ENCODE data around the gene LAMP2.
"Not testable (repeated sequence)": the region's sequence is repeated elsewhere in the genome, so short reads cannot be mapped to it uniquely, and the experiment has no call there.

Gene LAMP2

DNA sequence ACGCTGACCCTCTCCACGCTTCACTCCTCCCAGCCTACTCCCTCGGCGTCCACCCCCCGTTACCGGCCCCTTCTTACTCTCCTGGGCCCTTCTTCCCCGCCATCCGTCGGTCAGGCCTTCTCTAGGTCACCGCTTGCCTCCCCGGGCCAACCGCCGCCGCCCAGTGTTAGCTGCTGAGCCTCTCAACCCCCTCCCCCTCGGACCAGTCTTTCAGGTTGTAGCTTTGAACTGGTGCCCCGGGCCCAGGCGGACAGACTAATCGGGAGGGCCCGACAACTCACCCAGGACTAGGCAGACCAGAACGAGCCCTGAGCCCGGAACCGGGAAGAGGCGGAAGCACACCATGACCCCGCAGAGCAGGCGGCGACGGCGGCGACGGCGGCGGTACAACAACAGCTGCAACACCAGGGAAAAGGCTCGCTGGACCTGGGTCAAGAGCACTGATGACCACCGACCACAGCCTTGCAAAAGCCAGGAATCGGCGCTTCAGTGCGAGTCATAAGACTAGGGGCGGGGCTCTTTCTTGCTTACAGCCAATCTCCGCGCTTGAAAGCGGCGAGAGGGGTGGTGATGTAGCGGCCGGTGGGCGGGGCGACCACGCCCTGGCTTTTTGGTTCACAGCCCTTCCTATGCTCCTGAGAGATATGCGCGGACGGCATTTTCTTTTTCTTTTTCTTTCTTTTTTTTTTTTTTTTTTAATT, at the start of gene LAMP2:
TSS of gene LAMP2 (minus strand) at position 472 of the 701 bp plus-strand sequence. CDS start at position 345, 127 bp downstream.
- peak; percentile 91 for DNase-seq (ENCODE audit: low read depth)

- DNase-seq (ENCODE audit: low read depth) = peak; percentile 86
Measured at GRCh38 chrX:120517936-120518335, 48.8 kb upstream of the LAMP2 start.

DNA sequence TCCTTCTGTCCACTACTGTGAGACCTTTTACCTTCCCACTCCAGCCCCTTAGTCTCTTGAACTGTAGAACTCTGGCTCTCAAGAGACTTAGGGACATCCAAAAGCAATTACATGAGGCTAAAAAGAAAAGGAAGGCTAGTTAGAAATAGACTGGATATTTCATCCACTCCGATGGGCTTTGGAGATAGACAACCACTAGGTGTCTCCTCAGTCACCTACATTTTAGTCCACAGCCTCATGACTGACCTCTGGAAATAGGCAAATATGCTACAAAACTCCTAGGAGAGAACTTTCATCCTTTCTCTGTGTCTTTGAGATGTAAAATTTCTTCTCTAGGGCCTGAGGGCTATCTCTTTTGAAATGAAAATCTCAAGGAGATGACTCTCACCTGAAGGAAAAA, 45.1 kb upstream of the LAMP2 start:
- DNase-seq (ENCODE audit: low read depth) = no peak

- DNase-seq (ENCODE audit: low read depth) = no peak
Measured at GRCh38 chrX:120512627-120513026, 43.5 kb upstream of the LAMP2 start.

DNA sequence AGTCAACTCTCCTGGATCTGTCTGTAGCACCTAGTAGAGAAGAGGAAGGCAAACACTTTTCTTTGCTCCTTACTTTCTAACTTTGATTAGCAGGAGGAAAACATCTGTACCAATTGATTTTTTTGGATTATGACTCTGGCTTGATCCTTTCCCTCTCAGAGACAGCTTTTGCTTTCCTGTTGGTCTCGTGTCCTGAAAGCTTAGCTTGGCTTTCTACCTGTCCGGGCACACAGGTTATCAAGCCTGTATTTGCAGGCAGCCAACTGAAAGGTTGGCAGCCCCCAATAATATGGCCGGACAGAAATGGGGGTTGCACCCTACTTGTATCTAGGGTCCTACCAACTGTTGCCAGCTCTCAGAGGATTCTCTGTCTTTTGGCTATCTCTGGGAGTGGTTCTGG, 43.1 kb upstream of the LAMP2 start:
- DNase-seq (ENCODE audit: low read depth) = no peak

DNA sequence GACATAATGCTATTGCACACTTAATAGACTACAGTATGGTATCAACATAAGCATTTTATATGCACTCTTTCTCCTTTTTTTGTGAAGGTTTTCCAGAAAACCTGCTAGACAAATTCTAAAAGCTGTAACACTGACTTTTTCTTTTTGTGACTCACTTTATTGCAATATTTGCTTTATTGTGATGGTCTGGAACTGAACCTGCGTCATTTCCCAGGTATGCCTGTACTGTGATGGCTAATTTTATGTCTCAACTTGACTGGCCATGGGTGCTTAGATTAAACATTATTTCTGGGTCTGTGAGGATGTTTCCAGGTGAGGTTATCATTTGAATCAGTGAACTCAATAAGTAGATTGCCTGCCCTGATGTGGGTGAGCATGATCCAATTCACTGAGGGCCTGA, 35.5 kb upstream of the LAMP2 start:
- no peak for DNase-seq (ENCODE audit: low read depth)

DNA sequence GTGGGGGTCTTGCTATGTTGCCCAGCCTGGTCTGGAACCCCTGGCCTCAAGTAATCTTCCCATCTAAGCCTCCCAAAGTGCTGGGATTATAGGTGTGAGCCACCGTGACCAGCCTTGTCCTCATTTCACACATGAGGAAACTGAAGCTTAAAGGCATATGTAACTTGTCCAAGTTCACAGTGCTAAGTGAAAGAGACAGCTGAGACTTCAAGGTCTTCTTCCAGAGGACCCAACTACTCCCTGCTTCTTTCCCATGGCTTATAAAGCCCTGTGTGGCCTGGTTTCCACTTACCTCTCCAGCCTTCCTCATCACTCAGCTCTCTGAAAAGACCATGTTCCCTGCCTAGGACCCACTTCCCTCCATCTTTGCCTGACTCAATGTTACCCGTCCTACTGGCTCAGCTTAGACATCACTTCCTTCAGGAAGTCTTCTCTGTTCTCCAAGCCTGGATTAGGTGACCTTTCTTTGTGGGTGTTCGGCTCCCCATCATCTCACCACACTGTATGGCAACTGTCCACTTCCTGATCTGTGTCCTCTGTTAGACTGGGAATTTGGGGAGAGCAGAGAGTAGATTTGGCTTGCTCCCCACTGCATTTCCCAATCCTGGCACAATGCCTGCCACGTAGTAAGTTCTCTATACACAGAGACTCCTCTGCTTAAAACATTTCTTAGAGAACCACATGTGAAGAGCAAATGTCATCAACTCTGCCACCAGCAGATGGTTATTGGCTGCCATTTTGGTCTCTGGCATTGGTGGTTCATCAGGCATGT, 30.4 kb upstream of the LAMP2 start:
- DNase-seq (ENCODE audit: low read depth) = peak; percentile 32

GRCh38 chrX:120490119-120490518, 21.0 kb upstream of the LAMP2 start:
- DNase-seq (ENCODE audit: low read depth) = not testable (repeated sequence)

GRCh38 chrX:120486786-120487185, 17.7 kb upstream of the LAMP2 start:
- no peak for DNase-seq (ENCODE audit: low read depth)

GRCh38 chrX:120485638-120486520, 16.8 kb upstream of the LAMP2 start:
- DNase-seq (ENCODE audit: low read depth) = peak; percentile 77

- DNase-seq (ENCODE audit: low read depth) = no peak
Measured at GRCh38 chrX:120485315-120485637, 16.2 kb upstream of the LAMP2 start.

- no peak for DNase-seq (ENCODE audit: low read depth)
Measured at GRCh38 chrX:120477453-120477852, 8.4 kb upstream of the LAMP2 start.

DNA sequence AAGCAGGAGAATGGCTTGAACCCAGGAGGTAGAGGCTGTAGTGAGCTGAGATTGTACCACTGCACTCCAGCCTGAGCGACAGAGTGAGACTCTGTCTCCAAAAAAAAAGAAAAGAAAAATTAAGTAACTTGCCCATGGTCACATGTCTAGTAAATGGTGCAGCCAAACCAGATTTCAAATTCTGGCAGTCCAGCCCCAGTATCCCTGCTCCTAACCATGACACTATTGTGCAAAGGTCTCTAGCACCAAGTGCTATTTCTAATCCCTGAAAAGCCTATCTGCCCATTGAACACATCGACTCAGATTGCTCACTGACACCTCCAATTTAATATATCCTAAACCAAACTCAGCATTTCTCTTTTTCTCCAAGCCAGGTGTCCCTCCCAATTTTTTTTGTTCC, 7.6 kb upstream of the LAMP2 start:
- DNase-seq (ENCODE audit: low read depth) = no peak

DNA sequence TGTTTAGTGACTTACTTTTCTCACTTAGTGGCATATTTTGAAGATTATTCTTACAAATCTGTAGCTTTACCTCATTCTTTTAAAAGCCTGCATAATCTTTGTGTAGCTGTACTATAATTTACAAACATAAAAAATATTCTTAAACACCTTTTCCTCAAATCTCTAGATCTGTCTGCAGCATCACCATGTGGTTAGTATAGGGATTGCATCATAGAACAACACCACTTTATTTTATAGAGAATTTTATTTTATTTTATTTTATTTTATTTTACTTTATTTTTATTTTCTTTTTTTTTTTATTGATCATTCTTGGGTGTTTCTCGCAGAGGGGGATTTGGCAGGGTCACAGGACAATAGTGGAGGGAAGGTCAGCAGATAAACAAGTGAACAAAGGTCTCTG, 6.4 kb upstream of the LAMP2 start:
- DNase-seq (ENCODE audit: low read depth) = peak; percentile 29

GRCh38 chrX:120474085-120474484, 5.0 kb upstream of the LAMP2 start:
- DNase-seq (ENCODE audit: low read depth) = no peak

GRCh38 chrX:120469657-120470056, 561 bp upstream of the LAMP2 start:
- not testable (repeated sequence) for DNase-seq (ENCODE audit: low read depth)

- no peak for DNase-seq (ENCODE audit: low read depth)
Measured at GRCh38 chrX:120468479-120468824, 644 bp downstream of the LAMP2 start.

DNA sequence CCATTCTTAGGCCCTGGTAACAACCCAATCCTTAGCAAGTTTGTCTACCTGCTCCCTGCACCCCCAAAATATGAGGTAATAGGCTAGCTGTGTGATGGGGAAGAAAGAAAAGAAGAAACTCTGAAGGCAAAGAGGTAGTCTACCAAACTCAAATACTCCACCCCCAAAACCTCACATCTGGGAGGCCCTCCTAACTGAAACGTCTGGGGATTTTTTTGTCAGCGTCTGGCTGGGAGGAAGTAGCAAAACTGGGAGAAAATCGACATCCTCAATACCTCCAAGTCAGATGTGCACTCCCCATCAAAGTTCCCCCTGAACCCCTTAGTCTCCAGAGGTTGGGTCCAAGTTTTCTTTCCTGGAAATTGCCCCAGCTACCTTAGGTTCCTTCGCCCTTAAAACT, 1.0 kb downstream of the LAMP2 start:
- no peak for DNase-seq (ENCODE audit: low read depth)

DNA sequence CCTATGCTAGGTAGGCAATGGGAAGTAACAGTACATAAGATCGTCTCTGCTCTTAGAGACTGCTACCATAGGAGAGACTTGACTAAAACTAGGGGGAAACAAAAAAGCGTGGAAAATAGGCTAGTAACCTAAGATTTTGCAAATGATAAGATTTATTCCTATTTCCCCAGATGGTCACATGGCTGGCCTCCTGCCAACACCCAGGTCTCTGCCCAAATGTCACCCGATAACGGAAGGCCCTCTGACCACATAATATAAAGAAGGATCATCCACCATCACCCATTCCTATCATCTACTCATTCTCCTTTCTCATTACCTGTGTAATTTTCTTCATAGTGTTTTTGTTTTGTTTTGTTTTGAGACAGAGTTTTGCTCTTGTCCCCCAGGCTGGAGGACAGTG, 4.7 kb downstream of the LAMP2 start:
- DNase-seq (ENCODE audit: low read depth) = no peak

DNA sequence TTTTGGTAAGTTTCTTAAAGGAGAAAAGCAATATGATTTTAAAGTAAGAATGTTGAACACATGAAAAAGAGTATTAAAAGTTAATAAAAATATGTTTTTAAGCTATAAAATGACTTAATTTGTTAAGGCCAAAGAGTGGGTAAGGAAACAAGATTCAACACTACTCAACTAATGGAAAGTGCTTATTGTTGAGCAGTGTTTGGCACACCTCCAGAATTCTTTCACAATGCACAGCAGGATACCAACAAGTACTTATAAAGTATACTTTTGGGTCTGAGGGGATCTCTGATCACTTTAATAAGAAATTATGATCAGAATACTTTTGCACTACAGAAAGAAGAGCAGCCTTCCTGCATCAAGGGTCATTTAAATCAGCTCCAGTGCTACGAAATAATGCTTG, 5.9 kb downstream of the LAMP2 start:
- DNase-seq (ENCODE audit: low read depth) = peak; percentile 83

DNA sequence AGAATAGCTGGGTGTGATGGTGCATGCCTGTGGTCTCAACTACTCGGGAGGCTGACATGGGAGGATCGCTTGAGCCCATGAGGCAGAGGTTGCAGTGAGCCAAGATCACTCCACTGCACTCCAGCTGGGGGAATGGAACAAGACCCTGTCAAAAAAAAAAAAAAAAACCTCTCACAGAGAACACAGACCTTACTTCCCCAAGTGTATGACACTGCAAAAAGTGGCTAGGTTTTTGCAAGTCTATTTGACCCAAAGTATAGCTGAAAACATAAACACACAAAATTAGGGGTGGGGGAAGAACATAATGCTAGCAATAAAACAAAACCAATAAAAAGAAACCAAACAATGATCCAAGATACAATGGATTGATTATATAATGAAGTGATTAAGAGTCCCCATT, 6.7 kb downstream of the LAMP2 start:
- no peak for DNase-seq (ENCODE audit: low read depth)

GRCh38 chrX:120459309-120459708, 9.8 kb downstream of the LAMP2 start:
- DNase-seq (ENCODE audit: low read depth) = no peak

DNA sequence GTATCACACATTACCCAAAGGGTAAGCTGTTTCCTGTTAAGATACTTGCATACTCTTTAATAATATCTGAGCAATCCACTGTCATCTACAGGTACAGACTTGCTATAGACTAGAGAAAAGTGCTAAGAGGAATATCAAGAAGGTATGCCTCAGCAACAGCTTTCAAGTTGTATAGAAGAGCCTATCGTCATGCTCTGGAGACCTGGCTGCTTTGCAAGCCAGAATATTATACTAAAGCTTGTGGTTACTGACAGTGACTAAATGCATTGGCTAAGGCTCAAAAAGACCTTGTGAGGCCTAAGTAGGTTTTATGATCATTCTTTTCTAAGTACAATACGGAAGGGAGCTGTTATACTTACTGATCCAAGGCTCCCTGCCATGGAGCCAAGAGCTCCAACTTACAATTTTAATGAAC, 11.3 kb downstream of the LAMP2 start:
- DNase-seq (ENCODE audit: low read depth) = peak; percentile 89

Data from iris pigment epithelial cell (primary cell).